ENCODE results near the gene TOP2B. TPM values are rescaled to one million over a fixed set of nuclear protein-coding genes. Genes with fewer than 3 reads are reported as not detected.
A peak's percentile ranks its signal among the peaks of the same experiment; 100 is the strongest.

TOP2B gene
- total and polyA plus RNA-seq, 9 of the 15 experiments (the other 6 are each of a cell fraction or from before 2014, with no cell fraction given): 45.3 to 186 (median 134) TPM

DNA sequence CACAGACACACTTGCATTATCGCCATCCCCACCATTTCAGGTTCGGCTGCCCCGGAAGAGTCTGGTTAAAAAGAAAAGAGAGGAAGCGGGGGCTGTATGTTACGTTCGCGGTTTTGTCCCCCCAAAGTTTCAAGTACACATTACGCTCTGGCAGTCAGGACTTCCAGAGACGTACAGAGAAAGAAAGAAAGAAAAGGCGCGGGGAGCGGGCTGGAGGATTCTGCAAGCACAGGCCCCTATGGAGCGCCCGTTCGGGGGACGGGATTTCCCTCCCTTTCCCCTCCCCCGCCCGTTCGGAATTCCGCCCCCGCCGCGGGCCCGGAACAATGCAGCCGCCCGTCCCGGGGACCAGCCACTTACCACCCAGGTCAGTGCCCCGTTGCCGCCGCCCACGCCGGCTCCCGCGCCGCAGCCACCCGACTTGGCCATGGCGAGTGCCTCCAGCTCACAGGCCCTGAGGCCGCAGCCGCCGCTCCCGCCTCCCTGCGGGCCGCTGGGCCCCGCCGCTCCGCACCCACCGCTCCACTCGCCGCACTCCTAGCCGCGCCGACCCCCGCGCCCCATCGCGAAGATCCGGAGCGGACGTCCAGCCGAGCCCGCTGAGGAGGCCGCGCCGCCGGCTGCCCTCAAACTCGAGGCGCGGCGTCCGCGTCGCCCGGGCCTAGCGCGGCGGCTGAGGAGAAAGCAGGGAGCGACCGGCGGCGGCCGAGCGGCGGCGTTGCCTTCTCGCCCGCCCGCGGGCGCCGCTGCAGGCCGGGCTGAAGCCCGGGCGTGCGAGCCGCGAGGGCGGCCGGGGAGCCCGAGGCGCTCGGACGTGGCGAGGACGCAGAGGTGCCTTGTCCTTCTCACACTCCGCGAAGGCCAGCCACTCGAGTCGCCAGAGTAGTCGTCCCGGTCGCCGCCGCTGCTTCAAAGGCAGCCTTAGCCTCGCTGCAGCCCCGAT is 567 bp downstream of the TOP2B start (continued):
- TF ChIP-seq RFX1 (IDR thresholded peaks at IDR 0.05) (no peak), MCM3 (IDR thresholded peaks at IDR 0.05) (no peak), PRPF4 (IDR thresholded peaks at IDR 0.05; ENCODE audit: insufficient read depth, low read depth, low read length, poor library complexity, severe bottlenecking) (peak; percentile 48), RBM34 (IDR thresholded peaks at IDR 0.05; ENCODE audit: borderline replicate concordance, insufficient read depth, low read length) (no peak), BRD9 (IDR thresholded peaks at IDR 0.05; ENCODE audit: low read depth, partially characterized antibody) (no peak), POU5F1 (IDR thresholded peaks at IDR 0.05; ENCODE audit: borderline replicate concordance, low read depth, low read length, partially characterized antibody) (no peak), ARID1B (IDR thresholded peaks at IDR 0.05) (no peak), ZNF165 (CRISPR knock-in tag; IDR thresholded peaks at IDR 0.05; ENCODE audit: borderline replicate concordance) (no peak), ZSCAN32 (CRISPR knock-in tag; IDR thresholded peaks at IDR 0.05) (no peak), SAP30 (IDR thresholded peaks at IDR 0.05; ENCODE audit: borderline replicate concordance, insufficient read depth, low read depth, low read length, poor library complexity, severe bottlenecking) (no peak), TRIM24 (IDR thresholded peaks at IDR 0.05) (no peak), ZNF696 (CRISPR knock-in tag; conservative IDR thresholded peaks at IDR 0.05) (no peak), CREBBP (IDR thresholded peaks at IDR 0.05; ENCODE audit: low read depth, low read length) (no peak), ZNF146 (CRISPR knock-in tag; IDR thresholded peaks at IDR 0.05; ENCODE audit: unreplicated experiment) (no peak), ZNF644 (tag; IDR thresholded peaks at IDR 0.05; ENCODE audit: low read depth) (no peak)
- TF ChIP-seq, protein P1, sequence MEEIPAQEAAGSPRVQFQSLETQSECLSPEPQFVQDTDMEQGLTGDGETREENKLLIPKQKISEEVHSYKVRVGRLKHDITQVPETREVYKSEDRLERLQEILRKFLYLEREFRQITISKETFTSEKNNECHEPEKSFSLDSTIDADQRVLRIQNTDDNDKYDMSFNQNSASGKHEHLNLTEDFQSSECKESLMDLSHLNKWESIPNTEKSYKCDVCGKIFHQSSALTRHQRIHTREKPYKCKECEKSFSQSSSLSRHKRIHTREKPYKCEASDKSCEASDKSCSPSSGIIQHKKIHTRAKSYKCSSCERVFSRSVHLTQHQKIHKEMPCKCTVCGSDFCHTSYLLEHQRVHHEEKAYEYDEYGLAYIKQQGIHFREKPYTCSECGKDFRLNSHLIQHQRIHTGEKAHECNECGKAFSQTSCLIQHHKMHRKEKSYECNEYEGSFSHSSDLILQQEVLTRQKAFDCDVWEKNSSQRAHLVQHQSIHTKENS (CRISPR knock-in tag; IDR thresholded peaks at IDR 0.05): no peak
- TF ChIP-seq, protein P2, sequence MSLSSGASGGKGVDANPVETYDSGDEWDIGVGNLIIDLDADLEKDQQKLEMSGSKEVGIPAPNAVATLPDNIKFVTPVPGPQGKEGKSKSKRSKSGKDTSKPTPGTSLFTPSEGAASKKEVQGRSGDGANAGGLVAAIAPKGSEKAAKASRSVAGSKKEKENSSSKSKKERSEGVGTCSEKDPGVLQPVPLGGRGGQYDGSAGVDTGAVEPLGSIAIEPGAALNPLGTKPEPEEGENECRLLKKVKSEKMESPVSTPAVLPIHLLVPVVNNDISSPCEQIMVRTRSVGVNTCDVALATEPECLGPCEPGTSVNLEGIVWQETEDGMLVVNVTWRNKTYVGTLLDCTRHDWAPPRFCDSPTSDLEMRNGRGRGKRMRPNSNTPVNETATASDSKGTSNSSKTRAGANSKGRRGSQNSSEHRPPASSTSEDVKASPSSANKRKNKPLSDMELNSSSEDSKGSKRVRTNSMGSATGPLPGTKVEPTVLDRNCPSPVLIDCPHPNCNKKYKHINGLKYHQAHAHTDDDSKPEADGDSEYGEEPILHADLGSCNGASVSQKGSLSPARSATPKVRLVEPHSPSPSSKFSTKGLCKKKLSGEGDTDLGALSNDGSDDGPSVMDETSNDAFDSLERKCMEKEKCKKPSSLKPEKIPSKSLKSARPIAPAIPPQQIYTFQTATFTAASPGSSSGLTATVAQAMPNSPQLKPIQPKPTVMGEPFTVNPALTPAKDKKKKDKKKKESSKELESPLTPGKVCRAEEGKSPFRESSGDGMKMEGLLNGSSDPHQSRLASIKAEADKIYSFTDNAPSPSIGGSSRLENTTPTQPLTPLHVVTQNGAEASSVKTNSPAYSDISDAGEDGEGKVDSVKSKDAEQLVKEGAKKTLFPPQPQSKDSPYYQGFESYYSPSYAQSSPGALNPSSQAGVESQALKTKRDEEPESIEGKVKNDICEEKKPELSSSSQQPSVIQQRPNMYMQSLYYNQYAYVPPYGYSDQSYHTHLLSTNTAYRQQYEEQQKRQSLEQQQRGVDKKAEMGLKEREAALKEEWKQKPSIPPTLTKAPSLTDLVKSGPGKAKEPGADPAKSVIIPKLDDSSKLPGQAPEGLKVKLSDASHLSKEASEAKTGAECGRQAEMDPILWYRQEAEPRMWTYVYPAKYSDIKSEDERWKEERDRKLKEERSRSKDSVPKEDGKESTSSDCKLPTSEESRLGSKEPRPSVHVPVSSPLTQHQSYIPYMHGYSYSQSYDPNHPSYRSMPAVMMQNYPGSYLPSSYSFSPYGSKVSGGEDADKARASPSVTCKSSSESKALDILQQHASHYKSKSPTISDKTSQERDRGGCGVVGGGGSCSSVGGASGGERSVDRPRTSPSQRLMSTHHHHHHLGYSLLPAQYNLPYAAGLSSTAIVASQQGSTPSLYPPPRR (CRISPR knock-in tag; IDR thresholded peaks at IDR 0.05; ENCODE audit: borderline replicate concordance): no peak
- TF ChIP-seq, protein P3, sequence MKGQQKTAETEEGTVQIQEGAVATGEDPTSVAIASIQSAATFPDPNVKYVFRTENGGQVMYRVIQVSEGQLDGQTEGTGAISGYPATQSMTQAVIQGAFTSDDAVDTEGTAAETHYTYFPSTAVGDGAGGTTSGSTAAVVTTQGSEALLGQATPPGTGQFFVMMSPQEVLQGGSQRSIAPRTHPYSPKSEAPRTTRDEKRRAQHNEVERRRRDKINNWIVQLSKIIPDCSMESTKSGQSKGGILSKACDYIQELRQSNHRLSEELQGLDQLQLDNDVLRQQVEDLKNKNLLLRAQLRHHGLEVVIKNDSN (CRISPR knock-in tag; IDR thresholded peaks at IDR 0.05): no peak
